ENCODE measurements around the gene CPSF4. TPM values are rescaled to one million over a fixed set of nuclear protein-coding genes. Genes with fewer than 3 reads are reported as not detected.
A peak's percentile ranks its signal among the peaks of the same experiment; 100 is the strongest.

Gene CPSF4
- total RNA-seq, 1 experiment from 2014 or later, result 98.2 TPM

DNA sequence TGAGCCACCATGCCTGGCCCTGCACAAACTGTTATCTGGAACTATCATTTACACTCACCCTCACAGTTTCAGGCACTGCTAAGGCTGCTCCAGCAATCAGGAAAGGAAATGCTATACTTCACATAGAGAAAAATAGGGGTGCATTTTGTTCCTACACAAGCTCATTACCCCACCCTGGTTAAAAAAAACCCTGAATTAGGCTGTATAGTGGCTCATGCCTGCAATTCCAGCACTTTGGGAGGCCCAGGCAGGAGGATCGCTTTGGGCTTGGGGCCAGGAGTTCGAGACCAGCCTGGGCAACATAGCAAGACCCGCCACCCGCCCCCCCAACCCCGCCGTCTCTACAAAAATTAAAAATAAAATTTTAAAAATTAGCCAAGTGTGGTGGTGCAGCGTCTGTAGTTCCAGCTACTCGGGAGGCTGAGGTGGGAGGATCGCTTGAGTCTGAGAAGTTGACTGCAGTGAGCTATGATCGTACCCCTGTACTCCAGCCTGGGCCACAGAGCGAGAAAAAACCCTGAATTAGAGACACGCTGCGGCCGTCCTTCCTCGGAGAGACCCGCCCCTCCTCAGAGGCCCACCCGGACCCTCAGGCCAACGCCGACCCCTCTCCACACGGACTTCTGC, 684 bp upstream of the CPSF4 start:
- peak overlapping the region; percentile 81 for H3K4me2 ChIP-seq (ENCODE audit: insufficient read depth, insufficient read length, low read length)
- H4K8ac ChIP-seq (replicated peaks; ENCODE audit: insufficient read length, low read depth, low read length), result no peak overlapping the region
- H2AK5ac ChIP-seq (ENCODE audit: insufficient read length, low read length), result no peak overlapping the region
- no peak overlapping the region for H2BK12ac ChIP-seq (ENCODE audit: insufficient read length, low read depth, low read length)
- no peak overlapping the region for H4K91ac ChIP-seq (ENCODE audit: insufficient read length, low read depth, low read length)
- H4K20me1 ChIP-seq (ENCODE audit: control insufficient read depth, insufficient read depth, insufficient read length), result no peaks in the 10 kb centered on the region
- no peaks in the 10 kb centered on the region for H3K27me3 Mint-ChIP-seq (ENCODE audit: low read depth)
- no peak overlapping the region; the same call in 1 of the 2 replicates for H2BK15ac ChIP-seq (ENCODE audit: low read depth, low read length)
- H2BK120ac ChIP-seq (ENCODE audit: low read depth, low read length, poor library complexity, severe bottlenecking), result no peak overlapping the region
- peak overlapping the region; percentile 96 to 99 (median 98) for H3K27ac Mint-ChIP-seq
- H3K9me3 Mint-ChIP-seq, result no peaks in the 10 kb centered on the region
- no peak overlapping the region for H3K18ac ChIP-seq (ENCODE audit: insufficient read length, low read depth, low read length)
- H3K79me2 ChIP-seq (ENCODE audit: insufficient read depth, low read length), result peaks cover 11% of the 10 kb centered on the region; the same call in 1 of the 2 replicates
- H3K9ac ChIP-seq (ENCODE audit: extremely low read depth, insufficient read length, low read length), result peak overlapping the region; percentile 67
- H3K27me3 ChIP-seq (ENCODE audit: insufficient read depth, low read length), result no peaks in the 10 kb centered on the region
- H3K4me1 ChIP-seq (ENCODE audit: insufficient read depth, low read length), result peaks cover 3% of the 10 kb centered on the region; the same call in 1 of the 2 replicates
- TF ChIP-seq, protein P1, sequence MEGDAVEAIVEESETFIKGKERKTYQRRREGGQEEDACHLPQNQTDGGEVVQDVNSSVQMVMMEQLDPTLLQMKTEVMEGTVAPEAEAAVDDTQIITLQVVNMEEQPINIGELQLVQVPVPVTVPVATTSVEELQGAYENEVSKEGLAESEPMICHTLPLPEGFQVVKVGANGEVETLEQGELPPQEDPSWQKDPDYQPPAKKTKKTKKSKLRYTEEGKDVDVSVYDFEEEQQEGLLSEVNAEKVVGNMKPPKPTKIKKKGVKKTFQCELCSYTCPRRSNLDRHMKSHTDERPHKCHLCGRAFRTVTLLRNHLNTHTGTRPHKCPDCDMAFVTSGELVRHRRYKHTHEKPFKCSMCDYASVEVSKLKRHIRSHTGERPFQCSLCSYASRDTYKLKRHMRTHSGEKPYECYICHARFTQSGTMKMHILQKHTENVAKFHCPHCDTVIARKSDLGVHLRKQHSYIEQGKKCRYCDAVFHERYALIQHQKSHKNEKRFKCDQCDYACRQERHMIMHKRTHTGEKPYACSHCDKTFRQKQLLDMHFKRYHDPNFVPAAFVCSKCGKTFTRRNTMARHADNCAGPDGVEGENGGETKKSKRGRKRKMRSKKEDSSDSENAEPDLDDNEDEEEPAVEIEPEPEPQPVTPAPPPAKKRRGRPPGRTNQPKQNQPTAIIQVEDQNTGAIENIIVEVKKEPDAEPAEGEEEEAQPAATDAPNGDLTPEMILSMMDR (conservative IDR thresholded peaks at IDR 0.05), result no peak
- no peaks in the 10 kb centered on the region for H3K9me3 ChIP-seq (ENCODE audit: control insufficient read depth, low read depth, low read length)
- H3K4me1 Mint-ChIP-seq, result peaks cover 16 to 29% of the 10 kb centered on the region in 2 experiments
- H3K27ac ChIP-seq (ENCODE audit: insufficient read length, low read depth, low read length), result no peak overlapping the region
- H3K36me3 Mint-ChIP-seq (ENCODE audit: insufficient read depth in 1 of 3, low read depth in 3 of 3), result peaks cover 27 to 49% (median 44%) of the 10 kb centered on the region in 3 experiments
- H3K79me1 ChIP-seq (ENCODE audit: insufficient read depth, low read depth, low read length, poor library complexity, severe bottlenecking), result no peaks in the 10 kb centered on the region
- H2AFZ ChIP-seq (ENCODE audit: low read length), result no peak overlapping the region
- no peak overlapping the region for H2BK20ac ChIP-seq (ENCODE audit: low read depth, low read length, poor library complexity, severe bottlenecking)
- peak overlapping the region; percentile 79 for H3K14ac ChIP-seq (ENCODE audit: insufficient read depth, low read length)
- H2BK5ac ChIP-seq (ENCODE audit: insufficient read length, low read length), result no peak overlapping the region
- H4K5ac ChIP-seq (ENCODE audit: insufficient read length, low read depth, low read length), result no peak overlapping the region
- no CpG with 5 or more reads among the region's 20 CpGs for WGBS (ENCODE audit: extremely low coverage, insufficient read length, low lambda C conversion rate)
- H3K56ac ChIP-seq (ENCODE audit: insufficient read length, low read depth, low read length), result no peak overlapping the region
- peak overlapping the region; percentile 98 to 99 for H3K4me3 Mint-ChIP-seq
- DNase-seq, result no peak
- H3K4ac ChIP-seq (ENCODE audit: low read depth, low read length), result no peak overlapping the region
- no peak overlapping the region for H3T11ph ChIP-seq (ENCODE audit: low read length)
- peaks cover 7% of the 10 kb centered on the region for H3K23me2 ChIP-seq (ENCODE audit: insufficient read length, low read depth, low read length, poor library complexity, severe bottlenecking)
- H3K23ac ChIP-seq (ENCODE audit: insufficient read length, low read depth, low read length), result no peak overlapping the region

Measured in H9 (cell line).